Measurements from ENCODE around the gene EDC3.

Gene EDC3

DNA sequence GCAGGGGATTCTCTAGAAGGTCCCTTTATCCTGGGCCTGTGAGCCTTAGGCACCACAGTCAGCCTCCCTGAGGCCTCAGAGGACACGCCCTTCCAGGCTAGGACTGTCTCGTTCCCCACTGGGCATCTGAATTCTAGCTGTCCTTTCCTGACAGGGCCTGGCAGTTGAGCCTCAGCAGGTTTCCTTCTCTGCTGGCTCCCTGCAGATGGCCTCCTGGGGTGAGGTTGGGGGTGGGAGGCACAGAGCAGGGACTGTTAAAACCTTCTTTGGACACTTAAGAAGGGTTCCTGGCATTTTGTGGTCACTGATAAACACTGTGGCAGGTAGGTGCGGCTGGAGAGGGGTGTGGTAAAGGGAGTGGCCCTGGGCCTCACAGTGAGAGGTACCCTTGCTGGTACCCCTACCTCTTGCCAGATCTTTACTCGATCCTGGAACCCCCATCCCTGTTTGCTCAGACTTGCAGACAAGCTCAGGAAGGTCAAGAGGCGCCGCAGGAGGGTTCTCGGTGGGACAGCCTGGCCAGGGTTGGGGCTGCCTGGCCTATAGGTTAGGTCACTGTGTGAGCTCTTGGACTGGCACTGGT lies 71.7 kb downstream of the EDC3 start:
- no peak for DNase-seq (ENCODE audit: low read depth in 3 of 3)

- DNase-seq (ENCODE audit: low read depth in 3 of 3): no peak
Observed at GRCh38 chr15:74622758-74623157, 73.1 kb downstream of the EDC3 start.

GRCh38 chr15:74621936-74622335 lies 73.9 kb downstream of the EDC3 start:
- DNase-seq (ENCODE audit: low read depth in 3 of 3): no peak

DNA sequence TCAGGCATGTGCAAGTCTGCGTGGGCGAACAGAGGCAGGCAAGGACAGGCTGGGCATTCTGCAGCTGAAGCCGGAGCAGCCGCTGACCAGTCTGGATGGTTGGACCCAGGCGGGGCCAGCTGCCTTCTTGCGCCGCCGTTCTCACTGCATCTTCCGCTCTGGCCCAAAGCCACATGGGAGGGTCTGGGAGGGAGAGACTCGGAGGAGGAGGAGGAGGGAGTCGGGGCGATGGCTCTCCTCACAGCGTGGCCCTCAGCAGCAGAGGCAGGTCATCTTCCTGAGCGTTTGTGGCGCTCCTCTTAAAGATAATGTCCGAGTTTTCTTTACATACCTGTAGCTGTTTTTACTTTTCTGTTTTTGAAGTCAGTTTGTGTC lies 74.3 kb downstream of the EDC3 start:
- no peak for DNase-seq (ENCODE audit: low read depth in 3 of 3)

DNA sequence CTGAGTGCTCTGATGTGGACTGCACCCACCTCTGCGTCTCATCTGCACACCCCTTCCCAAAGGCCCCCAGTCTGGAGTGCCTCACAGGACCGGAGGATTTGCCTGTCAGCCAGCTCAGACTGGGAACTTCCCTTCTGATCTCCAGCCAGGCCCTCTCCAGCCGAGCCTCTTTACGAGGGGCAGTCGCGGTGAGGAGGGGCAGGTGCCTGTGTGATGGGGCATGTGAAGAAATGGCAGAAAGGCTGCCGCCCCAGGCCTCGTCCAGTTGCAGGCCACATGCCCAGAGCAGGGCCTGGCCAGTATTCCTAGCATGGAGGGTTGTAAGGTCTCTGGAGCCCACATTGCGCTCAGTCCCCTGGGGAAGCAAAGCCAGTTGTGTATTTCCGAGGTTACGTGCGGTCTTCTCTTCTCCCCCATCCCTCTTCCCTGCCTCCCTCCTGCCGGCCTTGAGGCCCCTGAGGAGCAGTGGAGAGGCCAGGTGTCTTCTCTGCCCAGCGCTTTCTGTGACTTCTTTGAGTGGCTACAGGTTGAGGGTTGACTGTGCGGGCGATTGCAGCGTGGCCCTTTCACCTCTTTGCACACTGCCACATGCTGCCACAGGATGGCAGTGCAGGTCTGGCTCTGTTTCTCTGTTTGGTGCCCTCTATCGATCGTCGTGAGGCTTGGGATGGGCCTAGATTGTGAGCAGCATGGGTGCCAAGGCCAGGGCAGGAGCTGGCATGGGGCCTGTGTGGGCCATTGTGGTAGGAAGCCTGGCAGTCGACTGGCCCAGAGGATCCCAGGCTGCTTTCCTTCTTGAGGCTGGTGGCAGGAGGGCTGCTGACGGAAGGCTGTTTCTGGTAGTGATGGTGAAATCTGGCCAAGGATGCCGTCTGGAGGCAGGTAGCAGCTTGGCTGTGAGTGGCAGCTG lies 74.9 kb downstream of the EDC3 start:
- DNase-seq (ENCODE audit: low read depth in 3 of 3): peak; percentile 49 to 75 (median 58)

- no peak for DNase-seq (ENCODE audit: low read depth in 3 of 3)
Observed at GRCh38 chr15:74619916-74620635, 75.7 kb downstream of the EDC3 start.

DNA sequence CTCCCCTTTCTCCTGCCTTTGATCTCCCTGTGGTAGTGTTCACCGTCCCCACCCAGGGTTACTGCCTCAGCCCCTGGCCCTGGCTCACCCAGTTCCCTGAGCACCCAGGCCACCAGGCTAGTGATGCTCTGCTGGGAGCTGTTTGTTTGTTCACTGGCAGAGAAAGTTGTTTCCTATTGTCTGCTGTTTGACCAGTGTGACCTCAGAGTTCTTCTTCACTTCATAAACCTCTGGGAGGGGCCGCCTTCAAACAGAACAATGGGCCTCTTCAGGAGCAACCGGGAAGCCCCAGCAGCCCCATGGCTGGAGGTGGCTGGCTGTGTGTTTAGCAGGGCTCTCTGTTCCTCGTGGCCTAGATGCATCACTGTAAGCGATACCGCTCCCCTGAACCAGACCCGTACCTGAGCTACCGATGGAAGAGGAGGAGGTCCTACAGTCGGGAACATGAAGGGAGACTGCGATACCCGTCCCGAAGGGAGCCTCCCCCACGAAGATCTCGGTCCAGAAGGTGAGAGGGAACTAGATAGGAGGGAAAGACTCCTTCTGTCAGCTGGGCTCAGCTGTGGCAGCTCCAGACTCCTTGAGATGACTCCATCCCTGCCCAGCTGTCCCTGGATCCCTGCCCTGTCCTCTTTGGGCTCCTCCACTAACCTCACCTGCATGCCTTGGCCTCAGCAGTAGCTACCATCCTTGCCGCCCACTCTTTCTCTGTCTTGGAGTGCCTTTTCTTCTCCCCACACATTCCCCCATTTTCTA lies 76.8 kb downstream of the EDC3 start:
- no peak for DNase-seq (ENCODE audit: low read depth in 3 of 3)

- DNase-seq (ENCODE audit: low read depth in 3 of 3): no peak
Observed at GRCh38 chr15:74616996-74617395, 78.8 kb downstream of the EDC3 start.

- peak; percentile 23 to 62 (median 31) for DNase-seq (ENCODE audit: low read depth in 3 of 3)
Observed at GRCh38 chr15:74616366-74616939, 79.4 kb downstream of the EDC3 start.

DNA sequence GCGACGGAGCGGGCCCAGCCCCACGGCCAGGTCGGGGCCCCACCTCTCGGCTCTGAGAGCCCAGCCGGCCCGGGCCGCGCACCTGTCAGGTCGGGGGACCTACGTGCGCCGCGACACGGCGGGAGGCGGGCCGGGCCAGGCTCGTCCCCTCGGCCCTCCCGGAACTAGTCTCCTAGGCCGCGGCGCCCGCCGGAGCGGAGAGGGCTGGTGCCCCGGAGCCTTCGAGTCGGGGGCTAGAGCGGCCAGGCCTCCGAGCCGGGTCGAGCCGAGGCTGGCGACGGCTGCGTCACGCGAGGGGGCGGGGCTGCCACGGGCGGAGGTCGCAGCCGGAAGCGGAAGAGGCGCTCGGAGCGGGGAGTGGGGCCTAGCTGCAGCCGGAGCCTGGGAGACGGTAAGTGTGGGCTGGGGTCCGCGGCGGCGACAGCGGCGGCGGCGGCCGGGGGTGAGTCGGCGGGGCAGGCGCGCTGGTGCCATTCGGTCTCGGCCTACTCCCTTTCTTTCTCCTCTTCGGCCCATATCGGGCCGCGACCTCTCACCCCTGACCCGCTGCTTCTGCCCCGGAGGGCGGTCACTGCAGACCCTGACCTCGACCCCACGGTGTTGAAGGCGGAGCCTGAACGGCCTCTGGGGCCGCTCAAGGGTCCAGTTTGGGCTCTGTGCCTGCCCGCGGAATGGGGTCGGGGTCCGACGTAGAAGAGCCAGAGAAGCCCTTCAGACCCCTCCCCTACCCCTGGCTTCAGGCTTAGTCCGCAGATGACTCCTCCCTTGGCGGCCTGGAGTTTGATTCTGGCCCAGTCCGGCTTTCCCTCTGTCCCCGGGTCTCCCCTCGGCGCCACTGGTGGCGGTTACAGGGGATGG lies 80.1 kb downstream of the EDC3 start, which contains the start of gene CLK3:
CLK3 (plus strand) TSS at position 329 of the 858 bp plus-strand sequence. CDS start 3,361 bp downstream, outside the sequence.
- DNase-seq (ENCODE audit: low read depth in 3 of 3): peak; percentile 91 to 96 (median 95)

DNA sequence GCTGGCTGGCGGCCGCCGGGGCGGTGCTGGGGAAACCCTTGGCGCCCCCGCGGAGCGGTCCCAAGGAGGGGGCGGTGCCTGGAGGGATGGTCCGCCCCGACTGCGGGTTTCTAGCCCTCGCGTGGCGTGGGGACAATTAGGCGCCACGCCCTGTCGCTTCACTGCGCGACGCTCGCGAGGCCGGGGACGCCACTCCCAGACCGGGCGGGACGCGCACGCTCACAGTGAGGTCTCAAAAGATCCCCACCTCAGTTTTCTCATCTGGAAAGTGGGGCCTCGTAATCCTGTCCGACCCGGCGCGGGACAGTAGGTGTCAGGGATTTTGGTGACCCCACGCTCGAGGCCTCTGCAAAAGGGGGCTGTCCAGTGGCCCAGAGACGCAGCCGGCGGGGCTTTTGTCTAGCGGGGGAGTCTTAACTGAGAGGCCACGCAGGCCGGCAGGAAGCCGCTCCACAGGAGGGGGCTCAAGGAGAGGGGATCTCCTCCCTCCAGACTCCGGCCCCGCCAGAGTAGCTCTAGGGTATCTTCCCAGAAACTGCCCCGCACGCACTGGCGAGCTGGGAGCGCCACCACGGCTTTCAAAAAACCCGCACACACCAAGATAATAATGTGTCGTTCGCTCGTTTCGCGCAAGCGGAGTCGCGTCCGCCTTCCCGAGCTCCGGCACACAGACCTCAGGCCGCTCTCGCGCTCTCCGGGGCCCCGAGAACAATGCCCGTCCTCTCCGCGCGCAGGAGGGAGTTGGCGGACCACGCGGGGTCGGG lies 80.9 kb downstream of the EDC3 start:
- peak; percentile 68 to 83 (median 71) for DNase-seq (ENCODE audit: low read depth in 3 of 3)

DNA sequence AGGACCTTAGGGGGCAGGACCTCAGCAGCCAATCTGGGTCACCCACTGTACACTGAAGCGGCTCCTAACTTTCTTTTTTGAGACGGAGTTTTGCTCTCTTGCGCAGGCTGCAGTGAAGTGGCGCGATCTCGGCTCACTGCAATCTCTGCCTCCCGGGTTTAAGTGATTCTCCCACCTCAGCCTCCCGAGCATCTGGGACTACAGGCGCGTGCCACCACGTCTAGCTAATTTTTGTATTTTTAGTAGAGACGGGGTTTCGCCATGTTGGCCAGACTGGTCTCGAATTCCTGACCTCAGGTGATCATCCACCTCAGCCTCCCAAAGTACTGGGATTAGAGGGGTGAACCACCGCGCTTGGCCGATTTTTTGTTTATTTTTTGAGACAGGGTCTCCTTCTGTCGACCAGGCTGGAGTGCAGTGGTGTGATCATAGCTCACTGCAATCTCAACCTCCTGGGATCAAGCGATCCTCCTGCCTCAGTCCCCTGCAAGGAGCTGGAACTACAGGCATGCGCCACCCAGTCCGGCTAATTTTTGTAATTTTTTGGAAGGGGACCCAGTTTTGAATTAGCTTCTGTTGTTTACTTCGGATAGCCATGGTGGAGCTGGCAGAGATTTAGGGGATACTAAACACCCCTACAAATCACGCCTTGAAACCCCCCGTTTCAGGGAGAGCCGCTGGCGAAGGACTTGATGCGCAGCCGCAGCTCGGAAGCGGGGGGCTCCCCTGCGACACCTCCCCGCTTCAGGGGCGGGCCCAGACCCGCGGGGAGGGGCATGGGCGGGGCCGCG lies 81.7 kb downstream of the EDC3 start:
- DNase-seq (ENCODE audit: low read depth in 3 of 3): no peak

DNA sequence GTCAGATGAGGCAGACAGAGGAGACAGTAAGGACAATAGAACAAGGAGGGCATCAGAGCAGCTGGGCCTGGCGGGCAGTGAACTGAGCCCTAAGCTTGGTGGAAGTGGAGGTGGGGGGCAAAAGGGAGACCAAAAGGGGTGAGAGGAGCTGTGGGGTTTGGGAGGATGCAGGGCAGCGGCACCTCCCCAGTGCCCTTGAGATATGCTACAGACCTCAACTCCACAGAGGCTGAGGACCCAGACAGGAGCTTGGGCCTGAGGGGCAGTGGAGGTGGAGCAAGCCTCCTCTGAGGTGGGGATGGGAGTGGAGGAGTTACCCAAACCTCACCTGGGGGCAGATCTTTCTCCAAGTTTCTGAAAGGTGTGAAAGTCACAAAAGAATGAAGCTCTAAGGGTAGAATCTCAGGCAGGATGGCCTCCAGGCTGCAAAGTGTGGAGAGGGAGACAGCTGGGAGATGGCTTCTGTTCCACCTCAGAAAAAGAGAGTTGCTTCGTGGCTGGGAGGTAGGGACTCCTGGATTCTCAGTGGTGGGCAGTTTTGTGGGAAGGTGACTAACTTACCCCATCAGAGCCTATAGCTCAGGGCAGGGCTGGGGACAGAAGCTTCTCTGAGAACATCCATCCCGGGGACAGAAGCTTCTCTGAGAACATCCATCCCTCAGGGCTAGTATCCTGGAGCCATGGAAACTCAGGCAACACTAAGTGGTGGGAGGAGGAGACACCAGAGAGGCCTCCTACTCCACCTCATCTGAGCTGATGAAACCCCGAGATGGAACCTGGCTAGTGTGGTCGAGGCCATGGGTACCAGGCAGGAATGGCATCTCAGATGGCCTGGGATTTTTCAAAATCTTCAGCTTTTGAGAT lies 82.5 kb downstream of the EDC3 start:
- DNase-seq (ENCODE audit: low read depth in 3 of 3): no peak

DNA sequence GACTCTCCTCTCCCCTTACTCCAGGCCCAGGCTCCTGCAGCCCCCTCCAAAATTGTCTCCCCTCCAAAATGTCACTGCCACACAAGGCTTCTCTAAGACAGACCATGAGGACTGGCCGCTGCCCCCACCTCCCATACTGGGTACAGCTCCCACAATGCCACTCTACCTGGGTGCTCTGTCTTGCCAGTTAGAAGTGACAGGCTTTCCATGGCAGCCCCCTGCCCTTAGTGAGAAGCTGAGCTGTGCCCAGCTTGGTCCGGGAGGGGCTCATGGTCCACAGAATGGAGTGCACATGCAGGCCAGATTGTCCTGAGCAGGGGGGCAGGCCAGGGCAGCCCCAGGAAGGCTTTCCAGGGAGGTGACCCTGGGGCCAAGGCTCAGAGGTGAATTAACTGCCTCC lies 83.1 kb downstream of the EDC3 start:
- no peak for DNase-seq (ENCODE audit: low read depth in 3 of 3)

DNA sequence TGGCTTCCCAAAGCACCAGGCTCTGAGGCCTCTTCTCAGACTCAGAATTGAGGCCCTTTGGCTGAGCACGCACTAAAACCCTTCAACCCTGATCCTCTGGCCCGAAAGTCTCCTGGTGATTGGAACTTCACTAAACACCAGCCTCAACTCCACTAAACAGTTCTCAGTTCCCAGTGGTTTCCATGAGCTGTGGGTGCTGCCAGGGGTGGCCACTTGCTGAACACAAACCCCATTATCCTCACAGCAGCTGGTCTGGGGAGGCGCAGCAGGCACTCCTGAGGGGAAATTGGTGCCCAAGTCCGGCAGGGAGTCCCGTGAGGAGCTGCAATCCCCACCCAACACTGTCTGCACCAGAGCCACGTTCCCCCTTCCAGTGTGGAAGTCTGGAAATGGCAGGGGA lies 84.0 kb downstream of the EDC3 start:
- DNase-seq (ENCODE audit: low read depth in 3 of 3): no peak

DNA sequence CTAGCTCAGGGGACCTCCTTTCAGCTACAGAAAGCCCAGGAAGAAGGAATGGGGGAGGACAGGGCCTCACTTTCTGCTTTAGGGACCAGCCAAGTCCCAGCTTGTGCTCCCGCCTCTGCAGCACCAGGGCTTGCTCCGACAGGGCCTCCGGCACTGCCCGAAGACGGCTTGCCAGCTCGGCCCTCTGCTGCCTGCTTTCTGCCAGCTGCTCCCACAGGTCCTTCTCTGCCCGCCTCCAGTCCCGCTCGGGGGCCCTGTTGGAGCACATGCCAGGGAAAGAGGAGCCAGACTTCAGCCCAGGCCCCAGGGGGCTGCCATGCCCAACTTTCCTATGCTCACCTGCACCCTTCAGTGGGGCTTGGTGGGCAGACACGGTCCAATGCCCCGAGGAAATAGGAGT lies 84.5 kb downstream of the EDC3 start:
- no peak for DNase-seq (ENCODE audit: low read depth in 3 of 3)

GRCh38 chr15:74610302-74610951 lies 85.4 kb downstream of the EDC3 start:
- DNase-seq (ENCODE audit: low read depth in 3 of 3): no peak
